Neural cell (in vitro differentiated cells): ENCODE measurements around the gene MAPT.

Experiments used
- CTCF ChIP-seq: fragments of 450-650 bp; IDR thresholded peaks from 2 replicates; pipeline ENCODE4 v1.5.1; 2014; ENCODE audit warnings: antibody characterized with exemption, mild to moderate bottlenecking, moderate library complexity; ENCODE audit not compliant: poor library complexity, severe bottlenecking
- EP300 ChIP-seq: fragments of 450-650 bp; conservative IDR thresholded peaks from 2 replicates; pipeline ENCODE4 v1.6.1; 2014; ENCODE audit warnings: antibody characterized with exemption, mild to moderate bottlenecking, moderate library complexity; ENCODE audit not compliant: poor library complexity, severe bottlenecking
- MXI1 ChIP-seq: fragments of 450-650 bp; conservative IDR thresholded peaks from 2 replicates; pipeline ENCODE4 v1.6.1; 2014; ENCODE audit warnings: antibody characterized with exemption, mild to moderate bottlenecking; ENCODE audit not compliant: poor library complexity, severe bottlenecking
- TAF1 ChIP-seq: IDR thresholded peaks from 2 replicates; pipeline ENCODE4 v1.6.1; 2012; ENCODE audit warnings: low read depth

DNA sequence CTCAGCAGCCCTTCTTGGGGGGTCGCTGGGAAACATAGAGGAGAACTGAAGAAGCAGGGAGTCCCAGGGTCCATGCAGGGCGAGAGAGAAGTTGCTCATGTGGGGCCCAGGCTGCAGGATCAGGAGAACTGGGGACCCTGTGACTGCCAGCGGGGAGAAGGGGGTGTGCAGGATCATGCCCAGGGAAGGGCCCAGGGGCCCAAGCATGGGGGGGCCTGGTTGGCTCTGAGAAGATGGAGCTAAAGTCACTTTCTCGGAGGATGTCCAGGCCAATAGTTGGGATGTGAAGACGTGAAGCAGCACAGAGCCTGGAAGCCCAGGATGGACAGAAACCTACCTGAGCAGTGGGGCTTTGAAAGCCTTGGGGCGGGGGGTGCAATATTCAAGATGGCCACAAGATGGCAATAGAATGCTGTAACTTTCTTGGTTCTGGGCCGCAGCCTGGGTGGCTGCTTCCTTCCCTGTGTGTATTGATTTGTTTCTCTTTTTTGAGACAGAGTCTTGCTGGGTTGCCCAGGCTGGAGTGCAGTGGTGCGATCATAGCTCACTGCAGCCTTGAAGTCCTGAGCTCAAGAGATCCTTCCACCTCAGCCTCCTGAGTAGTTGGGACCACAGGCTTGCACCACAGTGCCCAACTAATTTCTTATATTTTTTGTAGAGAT, 108.1 kb downstream of the MAPT start:
- TF ChIP-seq CTCF (peak; percentile 90), MXI1 (no peak), EP300 (no peak), TAF1 (no peak)
